Fibroblast of peridontal ligament (primary cell): ENCODE measurements around the gene ZBP1.
"Not testable (repeated sequence)": the region's sequence is repeated elsewhere in the genome, so short reads cannot be mapped to it uniquely, and the experiment has no call there.

Experiments
- DNase-seq: peaks from one replicate; pipeline ENCODE4 v3.0.0-alpha.2; 2010; ENCODE audit errors: extremely low read depth

Gene ZBP1

GRCh38 chr20:57647006-57647932, 27.0 kb upstream of the ZBP1 start:
- DNase-seq: no peak

GRCh38 chr20:57638895-57639236, 18.6 kb upstream of the ZBP1 start:
- DNase-seq: no peak

DNA sequence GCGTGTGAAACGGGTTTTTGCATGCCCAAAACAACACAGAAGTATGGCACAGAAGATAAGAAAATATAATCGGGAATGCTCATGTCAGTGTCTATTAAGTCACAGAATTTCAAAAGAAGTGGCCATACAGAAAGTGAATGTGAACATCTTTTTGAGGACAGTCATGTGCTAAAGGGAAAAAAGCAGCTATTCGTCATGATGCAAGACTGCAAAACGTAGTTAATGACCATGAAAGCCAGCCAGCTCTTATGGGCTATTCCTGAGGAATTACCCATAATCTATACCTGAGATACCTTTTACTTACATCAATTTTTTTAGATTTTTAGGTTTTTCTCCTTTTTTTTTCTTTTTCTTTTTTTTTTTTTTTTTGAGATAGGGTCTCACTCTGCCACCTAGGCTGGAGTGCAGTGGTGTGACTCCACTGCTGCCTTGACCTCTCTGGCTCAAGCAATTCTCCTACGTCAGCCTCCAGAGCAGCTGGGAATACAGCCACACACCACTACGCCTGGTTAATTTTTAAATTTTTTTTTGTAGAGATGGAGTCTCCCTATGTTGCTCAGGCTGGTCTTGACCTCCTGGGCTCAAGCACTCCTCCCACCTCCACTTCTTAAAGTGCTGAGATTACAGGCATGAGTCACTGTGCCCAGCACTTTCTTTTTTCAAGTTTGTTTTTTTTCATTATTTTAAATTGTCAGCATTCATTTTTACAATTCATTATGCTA, 18.1 kb upstream of the ZBP1 start:
- DNase-seq: no peak

- DNase-seq: no peak
These were observed 13.8 kb upstream of the ZBP1 start for GRCh38 chr20:57633945-57634491.

- no peak for DNase-seq
These were observed 12.1 kb upstream of the ZBP1 start for GRCh38 chr20:57632286-57632685.

DNA sequence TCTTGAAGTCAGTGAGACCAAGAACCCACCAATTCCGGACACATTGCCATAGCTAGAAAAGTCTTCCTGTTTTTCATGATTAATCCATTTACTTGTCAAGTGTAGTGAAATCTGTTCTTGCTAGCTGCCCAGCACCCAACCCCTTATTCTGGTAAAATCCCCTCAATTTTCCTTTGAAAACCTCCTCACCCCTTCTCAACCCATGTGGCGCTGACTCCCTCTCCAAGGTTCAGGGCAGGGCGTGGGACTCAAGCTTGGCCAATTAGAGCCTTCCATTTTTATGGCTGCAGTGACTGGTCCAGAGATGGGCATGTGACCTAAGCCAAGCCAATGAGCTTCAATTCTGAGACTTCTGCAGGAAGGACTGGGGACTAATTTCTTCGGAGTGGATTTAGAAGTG, 9.8 kb upstream of the ZBP1 start:
- DNase-seq: no peak

DNA sequence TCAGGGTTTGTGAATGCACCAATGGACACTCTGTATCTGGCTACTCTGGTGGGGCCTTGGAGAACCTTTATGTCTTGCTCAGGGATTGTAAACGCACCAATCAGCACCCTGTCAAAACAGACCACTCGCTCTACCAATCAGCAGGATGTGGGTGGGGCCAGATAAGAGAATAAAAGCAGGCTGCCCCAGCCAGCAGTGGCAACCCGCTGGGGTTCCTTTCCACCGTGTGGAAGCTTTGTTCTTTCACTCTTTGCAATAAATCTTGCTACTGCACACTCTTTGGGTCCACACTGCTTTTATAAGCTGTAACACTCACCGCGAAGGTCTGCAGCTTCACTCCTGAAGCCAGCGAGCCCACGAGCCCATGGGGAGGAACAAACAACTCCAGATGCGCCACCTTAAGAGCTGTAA, 9.3 kb upstream of the ZBP1 start:
- DNase-seq: not testable (repeated sequence)

DNA sequence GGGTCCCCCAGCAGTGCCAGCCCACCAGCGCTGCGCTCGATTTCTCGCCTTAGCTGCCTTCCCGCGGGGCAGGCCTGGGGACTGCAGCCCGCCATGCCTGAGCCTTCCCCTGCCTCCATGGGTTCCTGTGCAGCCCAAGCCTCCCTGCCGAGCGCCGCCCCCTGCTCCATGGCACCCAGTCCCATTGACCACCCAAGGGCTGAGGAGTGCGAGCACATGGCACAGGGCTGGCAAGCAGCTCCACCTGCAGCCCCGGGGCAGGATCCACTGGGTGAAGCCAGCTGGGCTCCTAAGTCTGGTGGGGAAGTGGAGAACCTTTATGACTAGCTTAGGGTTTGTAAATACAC, 8.7 kb upstream of the ZBP1 start:
- DNase-seq: not testable (repeated sequence)

GRCh38 chr20:57628047-57628961, 8.1 kb upstream of the ZBP1 start:
- peak; percentile 24 for DNase-seq

DNA sequence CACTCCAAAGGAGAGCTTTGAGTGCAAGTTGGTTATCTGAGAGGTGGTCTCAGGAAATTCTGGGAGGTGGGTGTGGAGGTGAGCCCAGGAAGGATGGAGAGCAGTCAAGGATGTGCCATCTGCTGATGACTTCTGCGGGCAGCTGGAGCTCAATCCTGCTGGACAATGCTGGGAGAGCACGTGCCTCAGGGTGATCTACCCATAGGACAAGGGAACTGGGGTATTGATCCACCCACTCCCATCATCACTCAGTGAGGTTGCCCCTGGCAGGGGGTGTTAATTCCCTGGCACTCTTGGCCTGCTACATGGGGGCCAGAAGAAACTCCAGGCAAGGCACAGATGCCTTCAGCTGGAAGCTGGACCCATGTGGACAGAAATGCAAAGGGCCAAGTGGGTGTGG, 7.1 kb upstream of the ZBP1 start:
- DNase-seq: no peak

DNA sequence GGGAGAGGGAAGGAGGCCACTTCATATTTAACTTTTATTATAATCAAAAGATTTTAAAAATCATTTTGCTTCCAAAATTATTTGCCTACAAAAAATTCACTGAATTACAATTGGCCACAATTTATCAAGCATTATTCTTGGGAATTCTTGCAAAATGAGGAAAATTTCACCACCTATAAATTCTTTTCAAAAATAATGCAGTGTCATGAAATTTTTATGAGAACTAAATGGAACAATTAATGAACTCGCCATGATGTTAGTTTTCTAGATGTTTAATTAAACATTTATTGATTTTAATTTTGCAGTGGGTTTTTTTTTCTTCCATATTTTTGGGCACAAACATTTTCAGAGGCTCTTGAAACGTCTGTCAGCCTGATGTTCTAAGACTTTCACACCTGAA, 5.8 kb upstream of the ZBP1 start:
- DNase-seq: no peak

- no peak for DNase-seq
These were observed 5.1 kb upstream of the ZBP1 start for GRCh38 chr20:57625181-57625958.

DNA sequence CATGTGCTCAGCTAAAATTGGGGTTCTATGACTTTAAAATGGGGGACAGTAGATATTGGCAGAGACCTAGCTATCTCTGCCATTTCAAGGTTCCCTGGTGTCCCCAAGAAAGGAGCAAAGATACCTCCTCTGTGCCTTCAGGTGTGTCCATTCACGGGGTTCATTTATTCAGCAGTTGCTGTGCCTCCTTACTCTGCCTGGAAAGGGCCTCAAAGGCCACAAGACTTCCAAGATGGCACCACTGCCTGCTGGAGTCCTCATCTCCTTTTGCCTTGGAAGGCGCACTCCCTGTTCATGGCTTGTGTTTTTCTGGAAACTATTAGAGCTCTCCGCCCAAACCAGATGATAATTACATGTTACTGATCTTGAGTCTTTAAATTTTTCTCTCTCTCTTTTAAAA, 3.9 kb upstream of the ZBP1 start:
- no peak for DNase-seq

DNA sequence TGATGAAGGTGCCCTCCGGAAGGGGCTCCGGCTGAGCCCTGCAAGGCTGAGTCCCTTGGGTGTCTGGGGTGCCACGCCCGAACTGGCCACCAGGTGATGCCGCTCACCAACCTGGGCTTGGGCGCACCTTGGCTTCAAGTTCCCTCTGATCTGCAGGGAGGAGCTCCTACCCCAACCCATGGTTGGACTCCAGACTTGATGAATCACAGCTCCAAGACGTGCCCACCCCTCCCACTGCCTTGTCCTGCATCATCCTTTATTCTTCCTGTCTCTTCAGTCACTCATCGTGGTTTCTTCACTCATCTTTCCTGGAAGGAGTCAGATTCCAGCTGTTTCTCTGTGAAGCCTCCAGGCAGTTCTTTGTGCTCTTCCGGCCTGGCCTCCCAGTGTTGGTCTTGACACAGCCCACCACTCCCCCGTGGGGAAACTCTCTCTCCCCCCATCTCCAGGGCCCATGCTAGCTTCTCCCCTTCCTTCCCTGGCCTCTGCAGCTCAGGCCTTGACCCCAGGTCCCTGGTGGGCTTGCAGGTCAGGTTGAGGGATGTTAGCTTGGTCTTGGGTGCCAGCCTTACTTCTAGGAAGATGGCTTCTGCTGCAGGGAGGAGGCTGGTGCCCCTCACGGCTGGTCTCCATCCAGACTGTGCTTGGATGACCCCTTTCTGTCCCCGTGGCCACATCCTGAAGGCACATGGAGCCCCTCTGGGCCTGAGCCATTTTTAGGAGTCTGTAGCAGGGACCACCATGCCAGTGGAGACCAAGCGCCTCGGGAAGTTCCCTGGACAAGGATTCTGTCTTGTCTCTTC, 2.6 kb upstream of the ZBP1 start:
- peak; percentile 2 for DNase-seq

GRCh38 chr20:57622201-57622570, 2.0 kb upstream of the ZBP1 start:
- no peak for DNase-seq

DNA sequence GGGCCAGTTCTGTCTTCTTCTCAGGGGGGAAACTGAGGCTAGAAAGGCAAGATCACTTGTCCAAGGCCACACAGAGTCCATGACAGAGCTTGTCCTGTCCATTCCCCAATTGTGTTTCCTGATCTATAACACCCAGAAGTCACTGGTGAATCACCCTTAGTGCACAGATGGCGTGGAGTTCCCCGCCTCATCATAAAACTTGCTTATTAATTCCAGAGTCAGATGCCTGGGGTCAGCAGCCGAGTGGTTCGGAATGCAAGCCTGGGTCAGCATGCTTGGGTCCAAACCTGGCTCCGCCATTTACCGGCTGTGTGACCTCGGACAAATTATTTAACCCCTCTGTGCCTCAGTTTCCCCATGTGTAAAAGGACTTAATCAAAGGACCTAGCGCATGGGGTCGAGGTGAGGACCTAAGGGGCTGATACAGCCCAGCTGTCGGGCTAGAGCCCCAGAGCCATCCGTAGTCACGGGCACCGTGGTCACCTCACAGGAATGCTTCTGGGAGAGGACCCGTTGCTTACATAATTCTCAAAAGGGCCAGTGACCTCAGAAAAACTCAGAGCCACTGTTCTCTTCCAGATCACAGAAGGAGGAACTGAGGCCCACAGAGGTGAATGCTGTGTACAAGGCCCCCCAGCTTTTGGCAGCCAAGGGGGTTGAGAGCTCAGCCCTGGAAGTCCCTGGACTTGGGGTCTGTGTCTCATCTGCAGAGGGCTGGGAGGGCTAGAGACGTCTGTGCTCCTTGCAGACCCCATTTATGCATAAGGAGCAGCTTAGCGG, 1.4 kb upstream of the ZBP1 start:
- no peak for DNase-seq

- no peak for DNase-seq
These were observed 773 bp upstream of the ZBP1 start for GRCh38 chr20:57620999-57621398.

- DNase-seq: no peak
These were observed 985 bp downstream of the ZBP1 start for GRCh38 chr20:57619051-57619831.

- DNase-seq: no peak
These were observed 1.5 kb downstream of the ZBP1 start for GRCh38 chr20:57618764-57619050.
